Hepatocyte (in vitro differentiated cells): ENCODE data around the gene GALNT5.

Experiments
- EZH2 ChIP-seq: fragments of 200-600 bp; sonication (generic); IDR thresholded peaks from 2 replicates; pipeline ENCODE4 v1.6.1; 2016; ENCODE audit warnings: antibody characterized with exemption, mild to moderate bottlenecking, borderline replicate concordance
- TF ChIP-seq, protein P1 (sequence below): fragments of 200-600 bp; sonication (generic); IDR thresholded peaks from 2 replicates; pipeline ENCODE4 v1.5.1; 2016; ENCODE audit warnings: antibody characterized with exemption, mild to moderate bottlenecking; ENCODE audit not compliant: poor library complexity

DNA sequence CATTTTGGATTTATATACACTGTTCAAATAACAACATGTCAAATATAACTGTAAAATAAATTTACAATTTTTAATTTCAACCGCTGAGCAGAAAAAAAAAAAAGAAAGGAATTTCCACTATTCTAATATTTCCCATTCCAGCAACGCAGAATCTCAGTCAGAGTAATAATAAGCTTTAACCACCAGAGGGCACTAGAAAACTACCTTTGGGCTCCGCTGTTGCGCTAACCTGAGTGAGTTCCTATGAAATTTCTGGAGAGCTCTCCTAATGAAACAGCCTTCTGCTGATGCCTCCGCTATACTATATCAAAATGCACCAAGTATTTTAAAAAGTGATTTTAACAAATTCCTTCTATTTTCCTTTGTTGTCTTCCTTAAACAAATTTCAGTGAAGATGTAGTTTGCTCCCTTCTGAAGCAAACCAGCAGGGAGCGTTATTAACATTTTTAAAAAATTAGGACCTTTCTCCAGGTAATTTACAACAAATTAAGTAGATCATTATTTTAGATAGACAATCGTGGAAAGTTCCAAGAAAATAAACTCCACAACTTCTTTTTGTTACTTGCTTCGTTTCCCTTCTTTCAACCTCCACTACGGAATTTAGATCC lies 45.1 kb downstream of the GALNT5 start:
- TF ChIP-seq, protein P1, sequence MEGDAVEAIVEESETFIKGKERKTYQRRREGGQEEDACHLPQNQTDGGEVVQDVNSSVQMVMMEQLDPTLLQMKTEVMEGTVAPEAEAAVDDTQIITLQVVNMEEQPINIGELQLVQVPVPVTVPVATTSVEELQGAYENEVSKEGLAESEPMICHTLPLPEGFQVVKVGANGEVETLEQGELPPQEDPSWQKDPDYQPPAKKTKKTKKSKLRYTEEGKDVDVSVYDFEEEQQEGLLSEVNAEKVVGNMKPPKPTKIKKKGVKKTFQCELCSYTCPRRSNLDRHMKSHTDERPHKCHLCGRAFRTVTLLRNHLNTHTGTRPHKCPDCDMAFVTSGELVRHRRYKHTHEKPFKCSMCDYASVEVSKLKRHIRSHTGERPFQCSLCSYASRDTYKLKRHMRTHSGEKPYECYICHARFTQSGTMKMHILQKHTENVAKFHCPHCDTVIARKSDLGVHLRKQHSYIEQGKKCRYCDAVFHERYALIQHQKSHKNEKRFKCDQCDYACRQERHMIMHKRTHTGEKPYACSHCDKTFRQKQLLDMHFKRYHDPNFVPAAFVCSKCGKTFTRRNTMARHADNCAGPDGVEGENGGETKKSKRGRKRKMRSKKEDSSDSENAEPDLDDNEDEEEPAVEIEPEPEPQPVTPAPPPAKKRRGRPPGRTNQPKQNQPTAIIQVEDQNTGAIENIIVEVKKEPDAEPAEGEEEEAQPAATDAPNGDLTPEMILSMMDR, result peak; percentile 92
- TF ChIP-seq EZH2, result no peak
